ENCODE measurements around the gene LTBP2.

Gene LTBP2

GRCh38 chr14:74611650-74612349 is at the start of gene LTBP2:
Gene LTBP2 (minus strand): TSS chr14:74612237. CDS start chr14:74611944, 293 bp downstream.
- no peak for DNase-seq (ENCODE audit: low read depth)

GRCh38 chr14:74660863-74661262 is 48.8 kb upstream of the LTBP2 start:
- DNase-seq (ENCODE audit: low read depth) = no peak

GRCh38 chr14:74660167-74660566 is 48.1 kb upstream of the LTBP2 start:
- no peak for DNase-seq (ENCODE audit: low read depth)

- DNase-seq (ENCODE audit: low read depth) = no peak
Measured at GRCh38 chr14:74658535-74659131, 46.6 kb upstream of the LTBP2 start.

- no peak for DNase-seq (ENCODE audit: low read depth)
Measured at GRCh38 chr14:74656964-74657363, 44.9 kb upstream of the LTBP2 start.

- DNase-seq (ENCODE audit: low read depth) = no peak
Measured at GRCh38 chr14:74655599-74656395, 43.8 kb upstream of the LTBP2 start.

GRCh38 chr14:74654931-74655330 is 42.9 kb upstream of the LTBP2 start:
- DNase-seq (ENCODE audit: low read depth) = no peak

- no peak for DNase-seq (ENCODE audit: low read depth)
Measured at GRCh38 chr14:74653386-74654138, 41.5 kb upstream of the LTBP2 start.

GRCh38 chr14:74652541-74652940 is 40.5 kb upstream of the LTBP2 start:
- no peak for DNase-seq (ENCODE audit: low read depth)

GRCh38 chr14:74650927-74651686 is 39.1 kb upstream of the LTBP2 start:
- DNase-seq (ENCODE audit: low read depth) = no peak

GRCh38 chr14:74649673-74650072 is 37.6 kb upstream of the LTBP2 start:
- DNase-seq (ENCODE audit: low read depth) = no peak

- DNase-seq (ENCODE audit: low read depth) = no peak
Measured at GRCh38 chr14:74649167-74649566, 37.1 kb upstream of the LTBP2 start.

GRCh38 chr14:74648601-74649000 is 36.6 kb upstream of the LTBP2 start:
- DNase-seq (ENCODE audit: low read depth) = no peak

- DNase-seq (ENCODE audit: low read depth) = no peak
Measured at GRCh38 chr14:74647678-74648461, 35.8 kb upstream of the LTBP2 start.

GRCh38 chr14:74647061-74647677 is 35.1 kb upstream of the LTBP2 start:
- no peak for DNase-seq (ENCODE audit: low read depth)

GRCh38 chr14:74645756-74646470 is 33.9 kb upstream of the LTBP2 start:
- DNase-seq (ENCODE audit: low read depth) = no peak

GRCh38 chr14:74645244-74645643 is 33.2 kb upstream of the LTBP2 start:
- no peak for DNase-seq (ENCODE audit: low read depth)

GRCh38 chr14:74641601-74642391 is 29.8 kb upstream of the LTBP2 start:
- no peak for DNase-seq (ENCODE audit: low read depth)

- DNase-seq (ENCODE audit: low read depth) = no peak
Measured at GRCh38 chr14:74638966-74639365, 26.9 kb upstream of the LTBP2 start.
